H1 (cell line): Measurements from ENCODE around the gene CLDN15. TPM values are rescaled to one million over a fixed set of nuclear protein-coding genes. Genes with fewer than 3 reads are reported as not detected.

ENCODE experiments used
- CTCF ChIA-PET: fragments of 300-600 bp; sonication (Branson Sonifier 250); formaldehyde crosslinking; loops from one replicate; lab custom pipeline; 2021; ENCODE audit not compliant: partially characterized antibody; lab: Charles Lee
- POLR2A ChIA-PET: fragments of 300-600 bp; sonication (Branson Sonifier 250); formaldehyde crosslinking; loops from one replicate; lab custom pipeline; 2021; ENCODE audit warnings: inconsistent platforms; ENCODE audit not compliant: partially characterized antibody; lab: Charles Lee
- DNase-seq, 2 experiments: peaks; one replicate each; pipeline versions ENCODE4 v3.0.0 to v3.0.0-alpha.2; 2010 to 2022; ENCODE audit warnings: low spot score in 2 of 2, low read depth in 1 of 2, mixed read lengths in 1 of 2
- FAIRE-seq: peaks from 2 replicates; lab custom pipeline; 2011; peaks lifted over from hg19 to GRCh38; lab: Jason Lieb, UNC
- H2AFZ ChIP-seq: 2 replicates; pipeline ENCODE4 v1.8.1; 2012; ENCODE audit warnings: low read length, inconsistent platforms
- H2AK5ac ChIP-seq: 2 replicates; pipeline ENCODE4 v1.6.1; 2013; ENCODE audit warnings: low read depth, low read length
- H2BK120ac ChIP-seq: replicated peaks from 2 replicates; pipeline ENCODE3; 2013; ENCODE audit warnings: low read depth, low read length, inconsistent platforms
- H2BK12ac ChIP-seq: 2 replicates; pipeline ENCODE4 v1.6.1; 2013; ENCODE audit warnings: low read depth, low read length
- H2BK15ac ChIP-seq: 2 replicates; pipeline ENCODE4 v1.6.1; 2013; ENCODE audit warnings: low read length
- H2BK20ac ChIP-seq: 2 replicates; pipeline ENCODE4 v1.6.1; 2013; ENCODE audit warnings: low read length
- H2BK5ac ChIP-seq: 2 replicates; pipeline ENCODE4 v1.6.1; 2013; ENCODE audit warnings: low read depth, low read length
- H3K14ac ChIP-seq: 2 replicates; pipeline ENCODE4 v1.6.1; 2013; ENCODE audit warnings: inconsistent platforms; ENCODE audit not compliant: insufficient read length
- H3K18ac ChIP-seq: 2 replicates; pipeline ENCODE4 v1.6.1; 2013; ENCODE audit warnings: low read length; ENCODE audit errors: extremely low read depth
- H3K23ac ChIP-seq: 2 replicates; pipeline ENCODE4 v1.6.1; 2013; ENCODE audit warnings: inconsistent platforms; ENCODE audit not compliant: insufficient read length
- H3K23me2 ChIP-seq: 2 replicates; pipeline ENCODE4 v1.6.1; 2013; ENCODE audit warnings: low read depth, low read length
- H3K27ac ChIP-seq: 2 replicates; pipeline ENCODE4 v1.6.1; 2011; ENCODE audit warnings: low read depth, low read length, inconsistent platforms
- H3K27me3 ChIP-seq, 4 experiments: replicated peaks in 1 of 4; 1 replicate in 1 of 4; 2 replicates in 3 of 4; pipeline versions ENCODE4 v1.6.1 to v1.8.1; 2011 to 2013; ENCODE audit warnings: low read length in 3 of 4, mild to moderate bottlenecking in 3 of 4, inconsistent platforms in 2 of 4, mixed read lengths in 2 of 4, moderate library complexity in 1 of 4; ENCODE audit not compliant: control insufficient read depth in 3 of 4, insufficient read depth in 3 of 4; ENCODE audit errors: extremely low read depth in 1 of 4
- H3K36me3 ChIP-seq, 4 experiments: 2 replicates each; pipeline versions ENCODE4 v1.6.1 to v1.8.1; 2011 to 2013; ENCODE audit warnings: mild to moderate bottlenecking in 4 of 4, low read length in 3 of 4, moderate library complexity in 2 of 4, control low read depth in 1 of 4, inconsistent platforms in 1 of 4; ENCODE audit not compliant: insufficient read depth in 4 of 4, control insufficient read depth in 2 of 4
- H3K4ac ChIP-seq: replicated peaks from 2 replicates; pipeline ENCODE3; 2013; ENCODE audit warnings: low read length, low read depth, mixed read lengths, inconsistent platforms; ENCODE audit not compliant: insufficient read length
- H3K4me1 ChIP-seq, 4 experiments: replicated peaks in 1 of 4; 1 replicate in 1 of 4; 2 replicates in 3 of 4; pipeline versions ENCODE4 v1.6.1 to v1.8.1; 2011 to 2013; ENCODE audit warnings: low read length in 3 of 4, inconsistent platforms in 2 of 4, mixed read lengths in 1 of 4; ENCODE audit not compliant: insufficient read depth in 4 of 4, control insufficient read depth in 3 of 4
- H3K4me2 ChIP-seq, 2 experiments: 2 replicates each; pipeline versions ENCODE4 v1.6.1 to v1.8.1; 2011 to 2013; ENCODE audit warnings: low read depth in 2 of 2, low read length in 2 of 2, control low read depth in 1 of 2, inconsistent platforms in 1 of 2, mild to moderate bottlenecking in 1 of 2; ENCODE audit not compliant: insufficient read depth in 1 of 2
- H3K4me3 ChIP-seq, 4 experiments: fragments of 200-600, 300-600 bp in 1 of 4; sonication (generic), shearing (Covaris generic), sonication (Bioruptor Twin) in 1 of 4; 2 replicates each; pipeline versions ENCODE4 v1.5.1 to v1.8.1; 2011 to 2016; ENCODE audit warnings: low read length in 4 of 4, low read depth in 3 of 4, control low read depth in 2 of 4, inconsistent platforms in 2 of 4, mild to moderate bottlenecking in 2 of 4, mixed read lengths in 1 of 4, moderate library complexity in 1 of 4; ENCODE audit not compliant: insufficient read depth in 2 of 4; ENCODE audit errors: extremely low read depth in 1 of 4
- H3K56ac ChIP-seq: replicated peaks from 2 replicates; pipeline ENCODE3; 2013; ENCODE audit warnings: low read depth, mild to moderate bottlenecking, mixed read lengths, low read length, inconsistent platforms; ENCODE audit not compliant: insufficient read length
- H3K79me1 ChIP-seq: 2 replicates; pipeline ENCODE4 v1.6.1; 2013; ENCODE audit warnings: low read depth, low read length, control low read depth
- H3K79me2 ChIP-seq, 2 experiments: 2 replicates each; pipeline versions ENCODE4 v1.6.1 to v1.8.1; 2012 to 2013; ENCODE audit warnings: low read length in 2 of 2, mild to moderate bottlenecking in 2 of 2, inconsistent platforms in 1 of 2; ENCODE audit not compliant: insufficient read depth in 2 of 2, control insufficient read depth in 1 of 2
- H3K9ac ChIP-seq, 4 experiments: replicated peaks in 1 of 4; 1 replicate in 1 of 4; 2 replicates in 3 of 4; pipeline versions ENCODE4 v1.6.1 to v1.8.1; 2011 to 2013; ENCODE audit warnings: low read depth in 3 of 4, low read length in 3 of 4, control low read depth in 2 of 4, mild to moderate bottlenecking in 2 of 4, moderate library complexity in 2 of 4, inconsistent platforms in 1 of 4; ENCODE audit errors: extremely low read depth in 1 of 4
- H3K9me3 ChIP-seq, 2 experiments: 2 replicates each; pipeline versions ENCODE4 v1.6.1 to v1.8.1; 2012 to 2013; ENCODE audit warnings: mild to moderate bottlenecking in 2 of 2, moderate library complexity in 2 of 2, control low read depth in 1 of 2, inconsistent platforms in 1 of 2, low read depth in 1 of 2, low read length in 1 of 2, mixed read lengths in 1 of 2; ENCODE audit not compliant: insufficient read depth in 2 of 2
- H4K20me1 ChIP-seq, 2 experiments: replicated peaks in 1 of 2; 2 replicates each; pipeline versions ENCODE3 to v1.8.1; 2011 to 2013; ENCODE audit warnings: inconsistent platforms in 2 of 2, low read length in 2 of 2, mild to moderate bottlenecking in 1 of 2; ENCODE audit not compliant: insufficient read depth in 2 of 2, control insufficient read depth in 1 of 2
- H4K5ac ChIP-seq: 2 replicates; pipeline ENCODE4 v1.6.1; 2013; ENCODE audit warnings: low read length, low read depth, mixed read lengths, inconsistent platforms; ENCODE audit not compliant: insufficient read length
- H4K8ac ChIP-seq: 2 replicates; pipeline ENCODE4 v1.8.0; 2013; ENCODE audit warnings: mild to moderate bottlenecking, moderate library complexity, low read length, inconsistent platforms; ENCODE audit not compliant: insufficient read depth; ENCODE audit errors: extremely low read depth
- H4K91ac ChIP-seq: replicated peaks from 2 replicates; pipeline ENCODE3; 2013; ENCODE audit warnings: low read length, mixed read lengths, inconsistent platforms; ENCODE audit not compliant: insufficient read length
- EZH2 ChIP-seq: fragments of 200-600 bp; sonication (generic); IDR thresholded peaks from 2 replicates; pipeline ENCODE4 v1.7.1; 2012; ENCODE audit warnings: low read depth, mild to moderate bottlenecking, moderate library complexity, low read length, inconsistent platforms; ENCODE audit not compliant: severe bottlenecking
- JUN ChIP-seq: IDR thresholded peaks from 2 replicates; pipeline ENCODE4 v1.6.1; 2011; ENCODE audit warnings: low read depth, mild to moderate bottlenecking, improper control_type of control experiment, low read length
- RBBP5 ChIP-seq: IDR thresholded peaks from 2 replicates; pipeline ENCODE4 v1.7.1; 2012; ENCODE audit warnings: low read depth, mild to moderate bottlenecking, inconsistent platforms, low read length, moderate library complexity, borderline replicate concordance
- WGBS, 2 experiments: shearing (Covaris generic) in 1 of 2; methylation state at CpG; one replicate each; pipeline versions ENCODE4 v1.1.6 to v1.1.7; 2013 to 2015; ENCODE audit warnings: low lambda C conversion rate in 2 of 2, mixed read lengths in 2 of 2, inconsistent platforms in 1 of 2, low coverage in 1 of 2, missing lambda C conversion rate in 1 of 2; ENCODE audit not compliant: insufficient replicate concordance in 2 of 2, insufficient coverage in 1 of 2, insufficient read length in 1 of 2; ENCODE audit errors: extremely low coverage in 1 of 2, missing lambda C conversion rate in 1 of 2; 5-methylcytosine and 5-hydroxymethylcytosine counted together
- polyA plus RNA-seq, 7 experiments: library from polyadenylated mRNA; depleted of rRNA in 3 of 7; stranded (reverse) in 5 of 7; unstranded in 2 of 7; fragments of >200 nt in 5 of 7; fragments of 200-250 nt in 2 of 7; gene quantifications; 1 replicate in 5 of 7; 2 replicates in 1 of 7; 4 replicates in 1 of 7; pipeline versions ENCODE4 v1.2.1 to v1.2.3, GENCODE V29; 2011 to 2013; ENCODE audit warnings: missing spikeins in 2 of 7, mixed read lengths in 2 of 7
- total RNA-seq: library from RNA; stranded (reverse); fragmentation: NEBNext Ultra II Directional; extraction: Animal tissue kit (Norgen Biotek cat#: 25700); gene quantifications from 2 replicates; pipeline ENCODE4 v1.2.1, GENCODE V29; 2021

CLDN15 gene
- total and polyA plus RNA-seq, 2 of the 8 experiments (the other 6 are each of a cell fraction or from before 2014, with no cell fraction given): 5.5 to 7.6 TPM

GRCh38 chr7:101223528-101223927 is 14.1 kb downstream of the CLDN15 start:
- Histone ChIP-seq H3K56ac (no peak overlapping the region), H3K27me3 (no peaks in the 10 kb centered on the region), H3K14ac (no peak overlapping the region), H3K4me1 (peaks cover 0 to 3% (median 2%) of the 10 kb centered on the region in 4 experiments; a peak in 4 of 7 replicates), H2BK5ac (no peak overlapping the region), H3K27ac (no peak overlapping the region), H2BK20ac (no peak overlapping the region), H4K91ac (no peak overlapping the region), H3K23ac (no peak overlapping the region), H3K79me2 (peaks cover 0 to 6% of the 10 kb centered on the region in 2 experiments; a peak in 1 of 4 replicates), H3K18ac (no peak overlapping the region), H3K4me2 (no peak overlapping the region), H2BK12ac (no peak overlapping the region), H3K4ac (no peak overlapping the region), H2BK120ac (no peak overlapping the region), H3K36me3 (peaks cover 2 to 9% (median 5%) of the 10 kb centered on the region in 4 experiments; a peak in 6 of 8 replicates), H2BK15ac (no peak overlapping the region), H2AK5ac (no peak overlapping the region), H4K8ac (no peak overlapping the region), H3K79me1 (peaks cover 2% of the 10 kb centered on the region; the same call in 1 of the 2 replicates), H3K23me2 (peaks cover 3% of the 10 kb centered on the region), H2AFZ (no peak overlapping the region), H3K9ac (no peak overlapping the region), H3K4me3 (no peak overlapping the region), H3K9me3 (no peaks in the 10 kb centered on the region), H4K5ac (no peak overlapping the region), H4K20me1 (peaks cover 0 to 5% of the 10 kb centered on the region in 2 experiments)
- POLR2A ChIA-PET: no interaction called here
- CTCF ChIA-PET: interaction anchor here (1.2 to 3.1 kb wide), 4 partner anchors 11 to 92 kb away, joined by 3 to 16 read pairs (median 6); partner anchors contain the start of gene FIS1
- FAIRE-seq (no peak), DNase-seq (no peak)
- WGBS, 2 experiments: 96% methylated on average over 14 of the region's 15 CpGs; no CpG with 5 or more reads in 1 of the 2 experiments
- TF ChIP-seq RBBP5 (no peak), JUN (no peak), EZH2 (no peak)
